Breast epithelium (tissue), 4 donors: ENCODE results near the gene ABTB2. TPM values are rescaled to one million over a fixed set of nuclear protein-coding genes. Genes with fewer than 3 reads are reported as not detected.

Experiments
- DNase-seq, 2 donors: peaks; one replicate each; pipeline ENCODE4 v3.0.0-alpha.2; 2019; ENCODE audit warnings: low spot score in 2 of 2
- H3K27ac ChIP-seq, 2 donors: fragments of 200-600 bp; sonication (generic) in 1 of 2; one replicate each; pipeline ENCODE4 v1.5.1; 2016 to 2019; ENCODE audit warnings: mild to moderate bottlenecking in 1 of 2
- H3K27me3 ChIP-seq, 2 donors: fragments of 200-600 bp; sonication (generic) in 1 of 2; one replicate each; pipeline versions ENCODE4 v1.5.1 to v1.6.0; 2017 to 2019; ENCODE audit warnings: control low read depth in 1 of 2, mild to moderate bottlenecking in 1 of 2
- H3K36me3 ChIP-seq: fragments of 200-600 bp; one replicate; pipeline ENCODE4 v1.5.1; 2019
- H3K4me1 ChIP-seq, 2 donors: fragments of 200-600 bp; sonication (generic); one replicate each; pipeline ENCODE4 v1.5.1; 2016 to 2019; ENCODE audit warnings: control low read depth in 1 of 2
- H3K4me3 ChIP-seq, 3 donors: fragments of 200-600 bp; sonication (generic); 1 replicate in 2 of 3; 2 replicates in 1 of 3; pipeline ENCODE4 v1.5.1; 2016 to 2019; ENCODE audit warnings: mild to moderate bottlenecking in 3 of 3, moderate library complexity in 2 of 3
- H3K9me3 ChIP-seq, 2 donors: fragments of 200-600 bp; sonication (generic) in 1 of 2; one replicate each; pipeline ENCODE4 v1.5.1; 2016 to 2019; ENCODE audit warnings: control low read depth in 1 of 2
- POLR2A ChIP-seq: fragments of 450-650 bp; IDR thresholded peaks from one replicate; pipeline ENCODE4 v1.6.1; 2016; ENCODE audit warnings: antibody characterized with exemption, mild to moderate bottlenecking, moderate library complexity
- POLR2AphosphoS5 ChIP-seq, 3 donors: sonication (generic); formaldehyde crosslinking; IDR thresholded peaks; one replicate each; pipeline ENCODE4 v1.6.1; 2017; ENCODE audit warnings: antibody characterized with exemption in 3 of 3
- intact Hi-C: fragments of 100-400 bp; cut with DNase I; formaldehyde crosslinking; loops from one replicate; pipeline ENCODE4 v1.15.1; 2023; ENCODE audit warnings: low total_unique reads
- total RNA-seq, 3 donors: library from RNA; depleted of rRNA; stranded (reverse); fragments of >200 nt; gene quantifications; one replicate each; pipeline ENCODE4 v1.1.0, GENCODE V29; 2016
- TF ChIP-seq, protein P1 (sequence below), 3 donors: fragments of 450-650 bp; IDR thresholded peaks; one replicate each; pipeline ENCODE4 v1.5.1; 2016 to 2017; ENCODE audit warnings: antibody characterized with exemption in 3 of 3, mild to moderate bottlenecking in 3 of 3, moderate library complexity in 3 of 3

ABTB2 gene
- total RNA-seq, 3 donors from 2014 or later, result 1.3 to 5.6 (median 1.9) TPM

DNA sequence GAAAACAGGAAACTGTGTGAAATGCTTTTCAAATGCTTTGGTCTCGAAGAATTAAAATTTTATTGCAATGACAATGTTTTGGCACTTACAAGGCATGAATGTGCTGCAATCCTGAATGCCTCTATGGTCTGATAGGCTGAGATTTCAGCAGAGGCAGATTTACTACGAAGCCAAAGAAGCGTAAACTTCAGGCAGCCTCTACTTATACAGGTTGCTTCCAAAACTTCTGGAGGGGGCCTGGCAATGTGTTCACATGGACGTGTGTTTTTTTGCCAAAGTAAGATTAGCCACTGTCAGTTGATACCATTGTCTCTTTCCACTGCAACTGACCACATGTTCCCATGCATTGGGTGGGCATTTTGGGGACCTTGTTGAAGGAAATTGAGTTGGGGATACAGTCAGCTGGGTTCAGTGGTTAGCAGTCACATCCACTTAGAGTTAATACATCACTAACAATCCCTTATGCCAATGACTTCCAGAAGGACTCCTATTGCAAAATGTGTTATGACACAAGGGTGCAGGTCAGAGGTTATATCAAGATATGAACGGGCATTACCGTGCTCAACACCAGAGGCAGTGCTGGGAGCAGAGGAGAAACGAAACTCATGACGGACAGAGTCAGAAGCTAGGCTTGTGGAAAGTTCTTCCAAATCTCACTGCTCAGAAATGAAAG is 48.8 kb downstream of the ABTB2 start:
- no peak for DNase-seq
- TF ChIP-seq, protein P1, sequence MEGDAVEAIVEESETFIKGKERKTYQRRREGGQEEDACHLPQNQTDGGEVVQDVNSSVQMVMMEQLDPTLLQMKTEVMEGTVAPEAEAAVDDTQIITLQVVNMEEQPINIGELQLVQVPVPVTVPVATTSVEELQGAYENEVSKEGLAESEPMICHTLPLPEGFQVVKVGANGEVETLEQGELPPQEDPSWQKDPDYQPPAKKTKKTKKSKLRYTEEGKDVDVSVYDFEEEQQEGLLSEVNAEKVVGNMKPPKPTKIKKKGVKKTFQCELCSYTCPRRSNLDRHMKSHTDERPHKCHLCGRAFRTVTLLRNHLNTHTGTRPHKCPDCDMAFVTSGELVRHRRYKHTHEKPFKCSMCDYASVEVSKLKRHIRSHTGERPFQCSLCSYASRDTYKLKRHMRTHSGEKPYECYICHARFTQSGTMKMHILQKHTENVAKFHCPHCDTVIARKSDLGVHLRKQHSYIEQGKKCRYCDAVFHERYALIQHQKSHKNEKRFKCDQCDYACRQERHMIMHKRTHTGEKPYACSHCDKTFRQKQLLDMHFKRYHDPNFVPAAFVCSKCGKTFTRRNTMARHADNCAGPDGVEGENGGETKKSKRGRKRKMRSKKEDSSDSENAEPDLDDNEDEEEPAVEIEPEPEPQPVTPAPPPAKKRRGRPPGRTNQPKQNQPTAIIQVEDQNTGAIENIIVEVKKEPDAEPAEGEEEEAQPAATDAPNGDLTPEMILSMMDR (IDR thresholded peaks at IDR 0.05), result no peak
- TF ChIP-seq POLR2A, result no peak
- no peak for TF ChIP-seq POLR2AphosphoS5 (IDR thresholded peaks at IDR 0.05)
- no peaks in the 10 kb centered on the region for H3K4me1 ChIP-seq
- intact Hi-C loops, result no loop called here
- no peak overlapping the region for H3K4me3 ChIP-seq
- no peaks in the 10 kb centered on the region for H3K27me3 ChIP-seq
- H3K36me3 ChIP-seq, result no peaks in the 10 kb centered on the region
- no peaks in the 10 kb centered on the region for H3K9me3 ChIP-seq
- H3K27ac ChIP-seq, result no peak overlapping the region

DNA sequence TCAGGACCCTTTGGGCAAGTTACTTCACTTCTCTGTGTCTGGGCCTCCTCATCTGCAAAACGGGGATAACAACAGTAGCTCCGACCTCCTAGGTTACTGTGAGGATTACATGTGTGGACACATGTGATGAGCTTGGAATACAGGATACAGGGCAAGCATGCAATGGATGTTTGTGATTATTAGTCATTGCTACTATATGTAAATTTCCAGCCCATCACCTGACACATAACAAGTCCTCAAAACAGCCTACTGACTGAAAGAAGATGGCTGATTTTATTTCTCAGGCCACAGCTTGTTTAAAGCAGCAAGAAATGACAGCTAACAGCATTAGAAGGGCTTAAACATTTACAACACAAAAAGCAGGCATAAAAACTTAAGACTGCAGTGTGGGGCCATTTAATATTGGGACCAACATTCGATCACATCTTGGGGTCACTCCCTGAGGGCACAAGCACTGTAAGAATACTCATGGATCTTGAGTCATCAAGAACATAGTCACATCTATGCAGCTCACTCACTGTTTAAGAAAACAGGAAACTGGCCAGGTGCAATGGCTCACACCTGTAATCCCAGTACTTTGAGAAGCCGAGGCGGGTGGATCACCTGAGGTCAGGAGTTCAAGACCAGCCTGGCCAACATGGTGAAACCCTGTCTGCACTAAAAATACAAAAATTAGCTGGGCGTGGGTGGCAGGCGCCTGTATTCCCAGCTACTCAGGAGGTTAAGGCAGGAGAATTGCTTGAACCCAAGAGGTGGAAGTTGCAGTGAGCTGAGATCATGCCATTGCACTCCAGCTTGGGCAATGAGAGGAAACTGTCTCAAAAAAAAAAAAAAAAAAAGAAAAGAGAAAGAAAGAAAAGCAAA is 49.5 kb downstream of the ABTB2 start:
- intact Hi-C loops, result no loop called here
- Histone ChIP-seq H3K27ac (no peak overlapping the region), H3K27me3 (no peaks in the 10 kb centered on the region), H3K36me3 (no peaks in the 10 kb centered on the region), H3K4me3 (no peak overlapping the region), H3K9me3 (no peaks in the 10 kb centered on the region), H3K4me1 (no peaks in the 10 kb centered on the region)
- no peak for DNase-seq
- TF ChIP-seq POLR2A (no peak), POLR2AphosphoS5 (IDR thresholded peaks at IDR 0.05) (no peak)
- TF ChIP-seq, protein P1 (IDR thresholded peaks at IDR 0.05), result no peak

DNA sequence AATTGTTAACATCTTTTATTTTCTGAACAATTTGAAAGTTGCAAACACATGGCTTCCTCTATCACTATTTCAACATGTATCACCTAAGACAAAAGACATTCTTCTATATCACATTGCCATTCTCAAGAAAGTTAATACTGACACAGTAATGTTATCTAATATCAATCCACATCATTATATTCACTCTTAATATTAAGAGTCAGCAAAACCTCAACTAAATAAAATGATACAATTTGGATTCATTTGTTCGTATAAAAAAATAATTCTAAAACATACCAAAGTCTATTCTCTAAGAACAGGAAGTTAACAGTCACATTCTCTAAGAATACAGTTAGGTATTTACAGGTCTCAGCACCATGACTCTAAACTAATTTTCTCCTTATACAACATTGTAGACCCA is 52.0 kb downstream of the ABTB2 start:
- DNase-seq, result no peak
- no peak overlapping the region for H3K27ac ChIP-seq
- intact Hi-C loops, result no loop called here

DNA sequence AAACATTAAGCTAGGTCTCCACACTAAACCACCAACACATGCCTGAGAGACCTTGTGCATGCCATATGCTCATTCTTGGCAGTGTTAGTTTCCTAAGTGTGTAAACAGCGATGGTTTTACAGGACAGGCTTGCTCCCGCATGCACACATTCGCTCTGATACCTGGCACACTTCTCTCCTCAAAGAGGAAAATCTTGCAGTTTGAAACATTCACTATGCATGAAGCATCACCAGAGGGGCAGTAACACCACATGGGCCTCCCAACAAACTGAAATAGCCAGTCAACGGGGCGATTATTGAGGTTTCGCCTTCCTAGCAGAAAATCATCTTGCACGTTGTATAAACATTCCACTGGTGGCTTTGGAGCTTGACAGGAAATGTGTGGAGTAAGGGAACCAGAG is 52.6 kb downstream of the ABTB2 start:
- Histone ChIP-seq H3K27ac (no peak overlapping the region), H3K4me1 (no peaks in the 10 kb centered on the region), H3K27me3 (no peaks in the 10 kb centered on the region), H3K9me3 (no peaks in the 10 kb centered on the region), H3K36me3 (no peaks in the 10 kb centered on the region), H3K4me3 (no peak overlapping the region)
- no peak for DNase-seq
- TF ChIP-seq POLR2A (no peak), POLR2AphosphoS5 (IDR thresholded peaks at IDR 0.05) (no peak)
- TF ChIP-seq, protein P1 (IDR thresholded peaks at IDR 0.05), result no peak
- intact Hi-C loops, result no loop called here

More for the DNA sequence above, 52.0 kb downstream of the ABTB2 start:
- no peak overlapping the region for H3K4me3 ChIP-seq
- H3K4me1 ChIP-seq, result no peaks in the 10 kb centered on the region
- no peaks in the 10 kb centered on the region for H3K27me3 ChIP-seq
- TF ChIP-seq POLR2A (no peak), POLR2AphosphoS5 (IDR thresholded peaks at IDR 0.05) (no peak)
- TF ChIP-seq, protein P1 (IDR thresholded peaks at IDR 0.05), result no peak
- H3K36me3 ChIP-seq, result no peaks in the 10 kb centered on the region
- H3K9me3 ChIP-seq, result no peaks in the 10 kb centered on the region

DNA sequence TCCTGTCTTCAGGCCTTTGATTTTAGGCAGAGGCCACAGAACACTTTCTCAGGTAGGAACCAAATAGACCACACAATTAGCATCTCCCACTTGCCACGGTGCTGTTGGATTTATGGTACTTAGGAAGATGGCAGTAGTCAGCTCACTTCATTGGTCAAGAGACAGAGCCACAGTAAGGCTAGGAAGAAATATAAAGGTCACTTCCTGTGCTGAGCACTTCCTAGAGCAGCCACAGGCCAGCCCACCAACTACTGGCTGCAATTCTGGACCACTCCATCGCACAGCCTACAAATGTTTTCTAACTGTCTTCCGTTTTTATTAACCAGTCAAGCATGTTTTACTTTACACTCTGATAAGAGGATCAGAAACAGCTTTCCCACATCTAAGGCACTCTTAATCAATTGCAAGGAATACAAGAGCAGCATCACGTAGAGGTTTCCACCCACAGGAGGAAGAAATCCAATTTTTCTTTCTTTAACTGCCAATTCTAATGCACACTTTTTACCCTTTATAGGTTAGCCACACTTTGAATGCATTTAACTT is 54.7 kb downstream of the ABTB2 start:
- Histone ChIP-seq H3K36me3 (no peaks in the 10 kb centered on the region), H3K4me3 (no peak overlapping the region), H3K27ac (no peak overlapping the region), H3K4me1 (no peaks in the 10 kb centered on the region), H3K9me3 (no peaks in the 10 kb centered on the region), H3K27me3 (no peaks in the 10 kb centered on the region)
- no peak for DNase-seq
- intact Hi-C loops, result no loop called here
- TF ChIP-seq POLR2A (no peak), POLR2AphosphoS5 (IDR thresholded peaks at IDR 0.05) (no peak)
- TF ChIP-seq, protein P1 (IDR thresholded peaks at IDR 0.05), result no peak
